Epidermal melanocyte (primary cell): Measurements from ENCODE around the gene PDZD2.
"Not testable (repeated sequence)": the region's sequence is repeated elsewhere in the genome, so short reads cannot be mapped to it uniquely, and the experiment has no call there.

Source experiments
- DNase-seq: peaks from one replicate; pipeline ENCODE4 v3.0.0; 2011; ENCODE audit warnings: low spot score; ENCODE audit not compliant: insufficient read length

Gene PDZD2

GRCh38 chr5:31688515-31689092, 49.7 kb downstream of the PDZD2 start:
- no peak for DNase-seq

DNA sequence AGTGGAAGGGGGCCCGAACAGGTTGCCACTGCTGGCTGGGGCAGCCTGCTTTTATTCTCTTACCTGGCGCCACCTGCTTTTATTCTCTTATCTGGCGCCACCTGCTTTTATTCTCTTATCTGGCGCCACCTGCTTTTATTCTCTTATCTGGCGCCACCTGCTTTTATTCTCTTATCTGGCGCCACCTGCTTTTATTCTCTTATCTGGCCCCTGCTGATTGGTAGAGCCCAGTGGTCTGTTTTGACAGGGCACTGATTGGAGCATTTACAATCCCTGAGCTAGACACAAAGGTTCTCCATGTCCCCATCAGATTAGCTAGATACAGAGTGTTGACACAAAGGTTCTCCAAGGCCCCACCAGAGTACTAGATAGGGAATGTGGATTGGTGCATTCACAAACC, 52.5 kb downstream of the PDZD2 start:
- DNase-seq = not testable (repeated sequence)

DNA sequence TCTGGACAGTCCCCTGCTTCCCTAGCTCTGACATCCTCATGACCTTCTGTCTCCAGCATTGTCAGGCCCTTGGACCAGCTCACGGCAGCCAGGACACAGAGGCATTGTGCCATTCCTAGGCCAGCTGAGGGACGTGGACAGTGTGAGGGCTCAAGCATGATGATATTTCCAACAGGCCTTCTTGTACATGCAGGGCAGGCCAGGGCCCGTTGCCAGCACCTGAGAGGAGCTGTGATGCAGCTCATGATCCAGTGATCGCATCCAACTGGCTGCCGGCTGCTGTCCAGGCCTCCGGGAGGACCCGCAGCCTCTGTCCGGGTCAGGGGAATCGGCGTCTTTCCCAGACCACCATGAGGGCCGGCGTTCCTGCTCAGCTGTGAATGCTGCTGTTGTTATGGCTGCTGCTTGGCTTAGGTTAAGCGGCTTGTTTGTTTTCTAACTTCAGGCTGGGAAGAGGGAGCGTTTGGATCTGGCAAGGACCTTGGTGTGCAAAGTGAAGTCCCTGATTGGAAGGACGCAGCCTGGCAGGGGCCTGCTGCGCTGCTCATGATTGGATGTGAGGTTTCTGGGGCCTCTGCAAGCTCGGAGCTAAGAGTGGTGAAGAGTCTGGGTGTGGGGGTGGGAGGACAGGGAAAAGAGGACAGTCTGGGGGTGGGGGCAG, 53.8 kb downstream of the PDZD2 start:
- no peak for DNase-seq

- no peak for DNase-seq
These were observed 59.7 kb downstream of the PDZD2 start for GRCh38 chr5:31698673-31699072.

- DNase-seq = no peak
These were observed 62.8 kb downstream of the PDZD2 start for GRCh38 chr5:31701642-31702299.

DNA sequence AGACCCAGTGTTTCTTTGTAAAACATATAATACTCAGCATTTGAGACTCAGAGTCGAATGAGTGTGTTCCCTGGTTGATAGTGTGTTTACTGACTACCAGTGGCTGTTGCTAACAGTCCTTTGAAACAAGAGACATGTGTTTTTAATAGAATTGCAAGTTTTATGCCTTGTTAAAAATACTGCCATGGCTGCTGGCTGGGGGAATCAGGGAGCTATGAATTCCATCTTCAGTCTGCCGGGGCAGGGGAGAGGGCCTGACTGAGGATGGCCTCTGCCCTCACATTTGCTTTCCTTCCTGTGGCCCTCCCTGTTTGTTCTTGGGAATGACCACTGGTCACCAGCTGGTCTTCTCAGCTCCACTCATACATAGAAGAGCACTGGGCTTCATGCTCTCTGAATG, 63.8 kb downstream of the PDZD2 start:
- DNase-seq = no peak

GRCh38 chr5:31703757-31704156, 64.8 kb downstream of the PDZD2 start:
- DNase-seq = no peak

- no peak for DNase-seq
These were observed 67.3 kb downstream of the PDZD2 start for GRCh38 chr5:31706186-31706585.

- DNase-seq = no peak
These were observed 68.4 kb downstream of the PDZD2 start for GRCh38 chr5:31707329-31707728.

GRCh38 chr5:31708089-31708488, 69.2 kb downstream of the PDZD2 start:
- DNase-seq = no peak

GRCh38 chr5:31711363-31711762, 72.4 kb downstream of the PDZD2 start:
- DNase-seq = no peak

GRCh38 chr5:31711935-31712592, 73.1 kb downstream of the PDZD2 start:
- DNase-seq = no peak

- DNase-seq = no peak
These were observed 78.6 kb downstream of the PDZD2 start for GRCh38 chr5:31717561-31717960.

- DNase-seq = no peak
These were observed 81.1 kb downstream of the PDZD2 start for GRCh38 chr5:31720004-31720403.

DNA sequence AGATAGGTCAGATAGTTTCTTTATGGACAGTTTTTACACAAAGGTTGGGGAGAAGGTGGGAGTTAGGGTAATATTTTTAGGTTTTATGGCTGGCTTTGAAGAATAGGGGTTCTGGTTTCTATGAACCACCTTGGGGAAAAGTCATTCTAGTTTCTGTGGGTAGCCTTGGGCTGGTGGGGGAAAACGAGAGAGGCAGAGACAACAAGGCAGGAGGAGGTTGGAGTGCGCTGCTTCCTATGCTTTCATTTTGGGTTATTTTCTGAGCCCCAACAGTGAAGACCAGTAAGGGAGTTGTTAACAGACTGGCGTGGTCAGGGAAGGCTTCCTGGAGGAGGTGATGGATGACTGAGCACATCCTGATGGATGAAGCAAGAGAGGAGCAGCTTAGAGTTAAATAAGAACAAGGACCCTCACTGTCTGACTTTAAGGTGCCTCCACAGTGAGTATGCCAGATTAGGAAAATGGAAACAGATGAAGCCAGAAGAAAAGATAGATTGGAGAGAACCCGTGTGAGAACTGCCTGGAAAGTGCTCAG, 81.9 kb downstream of the PDZD2 start:
- DNase-seq = no peak

GRCh38 chr5:31722111-31722510, 83.2 kb downstream of the PDZD2 start:
- DNase-seq = no peak

- no peak for DNase-seq
These were observed 87.1 kb downstream of the PDZD2 start for GRCh38 chr5:31725996-31726395.

DNA sequence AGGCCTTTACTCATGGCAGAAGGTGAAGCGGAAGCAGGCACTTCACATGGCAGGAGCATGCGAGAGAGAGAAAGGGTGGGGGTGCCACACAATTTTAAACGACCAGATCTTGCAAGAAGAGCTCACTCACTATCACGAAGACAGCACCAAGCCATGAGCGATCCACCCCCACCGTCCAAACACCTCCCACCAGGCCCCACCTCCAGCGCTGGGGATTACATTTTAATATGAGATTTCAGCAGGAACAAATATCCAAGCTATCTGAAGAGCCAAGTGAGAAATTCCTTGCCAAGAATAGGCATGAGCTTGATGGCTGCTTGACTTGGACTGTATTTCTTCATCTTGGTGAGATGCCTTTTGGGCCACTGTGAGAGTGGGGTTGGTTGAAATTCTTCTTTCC, 88.0 kb downstream of the PDZD2 start:
- DNase-seq = no peak

DNA sequence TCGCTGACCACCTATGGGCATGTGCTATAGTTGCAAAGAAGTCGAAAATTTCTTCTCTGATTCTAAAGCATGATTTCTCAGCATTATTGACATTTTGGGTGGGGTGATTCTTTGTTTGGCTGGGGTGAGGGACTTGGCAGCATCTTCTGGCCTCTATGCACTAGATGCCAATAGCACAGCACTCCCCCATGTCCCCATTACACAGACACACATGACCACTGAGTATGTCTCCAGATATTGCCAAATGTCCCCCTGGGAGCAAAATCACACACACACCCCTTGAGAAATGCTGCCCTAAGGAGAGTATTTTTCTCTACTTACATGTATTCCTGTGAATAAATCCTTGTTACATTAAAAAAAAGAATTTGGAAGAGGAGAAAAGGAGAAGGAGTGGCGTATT, 89.1 kb downstream of the PDZD2 start:
- DNase-seq = no peak

- not testable (repeated sequence) for DNase-seq
These were observed 89.9 kb downstream of the PDZD2 start for GRCh38 chr5:31728806-31729205.

- no peak for DNase-seq
These were observed 91.2 kb downstream of the PDZD2 start for GRCh38 chr5:31730139-31730538.

GRCh38 chr5:31731016-31731415, 92.1 kb downstream of the PDZD2 start:
- no peak for DNase-seq
